HG03095 (cell line): Measurements from ENCODE around the gene GPC1.

Experiments
- ATAC-seq: cut with Tn5 transposase; IDR thresholded peaks from one replicate; pipeline ENCODE4 v1.9.1; 2021; ENCODE audit warnings: moderate library complexity; ENCODE audit not compliant: unreplicated experiment

Gene GPC1

DNA sequence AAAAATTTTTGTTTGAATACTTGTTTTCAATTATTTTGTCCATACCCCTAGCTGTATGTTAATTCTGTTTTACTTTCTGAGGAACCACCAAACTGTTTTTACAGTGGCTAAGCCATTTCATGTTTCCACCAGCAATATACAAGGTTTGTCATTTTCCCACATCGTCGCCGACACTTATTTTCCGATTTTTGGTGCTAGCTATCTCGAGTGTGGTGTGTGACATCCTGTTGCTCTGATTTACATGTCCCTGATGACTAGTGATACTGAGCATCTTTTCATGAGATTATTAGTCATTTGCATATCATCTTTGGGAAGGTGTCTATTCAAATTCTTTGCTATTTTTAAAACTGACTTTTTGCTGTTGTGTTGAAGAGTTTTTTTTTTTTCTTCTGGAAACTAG lies 7.2 kb upstream of the GPC1 start:
- ATAC-seq, result no peak

DNA sequence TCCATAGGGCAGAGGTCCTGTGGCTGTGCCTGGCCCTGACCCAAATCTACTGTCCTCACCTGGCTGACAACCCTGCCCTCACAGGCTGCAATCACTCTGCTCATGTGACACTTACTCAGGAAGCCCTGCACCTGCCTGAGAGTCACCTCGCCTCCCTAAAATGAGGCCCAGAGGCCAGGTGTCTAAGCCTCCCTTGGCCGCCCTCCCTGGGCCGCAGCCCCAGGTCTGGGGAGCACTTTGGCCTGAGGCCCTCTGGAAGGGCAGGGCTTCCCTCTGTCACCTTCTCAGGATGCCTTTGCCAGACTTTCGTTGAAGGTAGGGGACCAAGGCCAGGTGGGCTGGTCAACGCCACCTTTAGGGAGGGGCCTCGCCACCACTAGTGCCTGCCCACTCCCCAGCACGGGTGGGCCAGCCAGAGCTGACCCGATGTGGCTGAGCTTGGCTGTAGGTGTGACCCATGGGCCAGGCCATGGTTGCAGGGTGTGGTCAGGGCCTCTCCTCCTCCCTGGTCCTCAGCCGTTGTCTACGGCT lies 6.1 kb upstream of the GPC1 start:
- ATAC-seq, result no peak

DNA sequence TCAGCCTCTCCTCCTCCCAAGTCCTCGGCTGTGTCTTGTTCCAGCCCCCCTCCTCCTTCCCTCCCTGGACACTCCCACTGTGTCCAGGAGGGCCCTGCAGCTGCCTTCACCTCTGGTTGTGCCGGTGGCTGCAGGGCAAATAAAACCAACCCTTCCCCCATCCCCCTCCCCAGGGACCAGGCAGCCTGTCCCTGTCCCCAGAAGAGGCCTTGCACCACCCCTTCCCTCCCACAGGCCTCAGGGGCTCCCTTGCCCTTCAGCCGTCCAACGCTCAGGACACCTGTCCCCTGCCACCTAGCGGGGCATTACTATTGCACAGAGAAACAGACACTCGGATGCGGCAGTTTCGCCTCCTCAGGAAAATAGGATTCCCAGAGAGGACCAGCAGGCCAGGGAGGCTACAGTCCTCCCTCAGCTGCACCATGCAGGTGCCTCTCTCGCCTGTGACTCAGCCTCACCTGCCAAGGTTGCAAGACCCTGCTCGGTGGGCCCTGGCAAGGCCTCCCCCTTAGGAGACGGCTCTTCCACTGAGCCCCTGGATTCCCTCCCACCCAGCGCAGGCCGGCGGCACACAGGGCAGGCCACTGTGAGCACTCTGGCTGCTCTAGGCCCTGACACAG lies 5.5 kb upstream of the GPC1 start:
- ATAC-seq, result no peak

DNA sequence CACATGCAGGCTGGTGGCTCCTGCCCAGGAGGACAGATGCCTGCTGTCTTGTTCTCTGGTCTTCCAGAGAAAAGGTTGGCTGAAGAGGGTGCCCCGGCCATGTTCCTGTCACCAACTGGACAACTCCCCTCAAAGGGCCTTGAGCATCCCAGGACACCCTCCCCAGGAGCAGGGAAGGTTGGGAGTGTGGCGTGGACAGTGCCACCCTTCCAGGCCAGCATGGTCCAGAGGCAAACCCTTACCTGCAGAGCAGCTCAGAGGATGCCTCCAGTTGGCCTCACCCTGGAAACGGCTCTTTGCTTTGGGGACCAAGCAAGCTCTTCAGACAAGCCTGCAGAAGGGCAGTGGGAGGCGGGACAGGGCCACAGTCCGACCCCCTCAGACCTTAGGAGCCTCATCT lies 4.9 kb upstream of the GPC1 start:
- ATAC-seq, result no peak

DNA sequence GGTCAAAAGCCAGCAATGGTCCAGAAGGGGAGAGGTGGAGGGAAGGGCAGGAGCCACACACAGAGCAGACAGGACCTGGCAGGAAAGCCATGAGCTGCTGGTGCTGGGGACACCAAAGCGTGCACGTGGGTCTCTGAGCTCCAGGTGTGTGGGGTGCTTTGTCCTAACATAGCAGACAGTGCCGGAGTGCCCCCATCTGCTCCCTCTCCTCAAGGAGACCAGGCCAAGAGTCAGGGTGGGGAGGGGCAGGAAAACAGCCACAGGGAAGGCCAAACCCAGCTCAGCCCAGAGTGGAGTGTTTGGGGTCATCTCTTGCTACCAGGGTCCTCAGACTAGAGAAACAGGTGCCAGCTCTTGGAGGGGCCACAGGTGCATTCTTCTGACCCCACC lies 4.2 kb upstream of the GPC1 start:
- ATAC-seq, result no peak

DNA sequence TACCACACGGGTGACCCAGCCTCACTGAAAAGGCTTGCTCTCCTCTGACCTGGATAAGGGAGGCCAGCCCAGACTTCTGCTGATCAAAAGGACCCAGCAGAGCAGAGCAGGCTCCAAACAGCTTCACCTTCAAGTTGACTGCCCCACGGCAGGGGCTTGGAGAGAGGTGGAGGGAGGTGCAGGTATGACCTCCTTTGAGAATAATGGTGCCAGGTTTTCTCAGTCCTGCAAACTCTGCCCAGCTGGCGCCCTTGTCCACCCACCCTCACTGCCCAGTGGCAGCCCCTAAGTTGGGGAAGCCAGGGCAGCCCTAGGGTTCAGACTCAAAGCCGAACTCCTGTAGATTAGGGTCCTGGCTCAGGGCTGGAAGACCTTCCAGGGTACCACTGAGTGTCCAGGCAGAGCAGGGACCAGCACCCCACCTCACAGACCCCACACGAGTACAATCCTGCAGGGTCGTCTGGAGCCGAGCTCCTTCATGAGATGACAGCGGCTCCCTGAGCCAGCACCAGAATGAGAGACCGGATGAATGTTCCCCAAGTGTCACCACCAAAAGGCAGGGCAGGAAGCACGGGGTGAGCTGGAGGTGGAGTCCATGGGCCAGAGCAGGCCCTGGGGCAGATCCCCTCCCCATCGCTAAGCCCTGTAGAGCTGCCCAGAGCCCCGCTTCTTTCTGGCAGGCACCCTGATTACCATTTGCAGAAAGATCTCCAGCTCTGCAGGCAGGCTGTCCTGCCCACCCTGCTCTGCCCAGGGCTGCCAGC lies 3.6 kb upstream of the GPC1 start:
- no peak for ATAC-seq

DNA sequence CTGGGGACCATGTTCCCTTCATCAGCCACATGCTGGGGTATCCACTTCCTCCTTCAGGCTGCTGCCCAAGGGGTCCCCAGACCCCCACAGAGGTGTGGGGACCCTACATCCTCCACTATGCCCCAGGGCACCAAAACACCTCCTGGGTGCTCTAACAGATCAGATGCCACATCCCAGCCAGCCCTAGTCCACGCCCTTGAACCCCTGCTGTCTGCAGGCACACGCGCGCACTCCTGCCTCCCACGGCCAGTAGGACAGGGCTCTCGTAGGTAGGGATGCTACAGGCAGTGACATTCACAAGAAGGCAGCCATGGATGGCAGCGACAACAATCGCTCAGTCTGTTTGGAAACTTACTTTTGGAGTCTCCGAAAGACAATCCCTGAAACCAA lies 3.0 kb upstream of the GPC1 start:
- no peak for ATAC-seq

DNA sequence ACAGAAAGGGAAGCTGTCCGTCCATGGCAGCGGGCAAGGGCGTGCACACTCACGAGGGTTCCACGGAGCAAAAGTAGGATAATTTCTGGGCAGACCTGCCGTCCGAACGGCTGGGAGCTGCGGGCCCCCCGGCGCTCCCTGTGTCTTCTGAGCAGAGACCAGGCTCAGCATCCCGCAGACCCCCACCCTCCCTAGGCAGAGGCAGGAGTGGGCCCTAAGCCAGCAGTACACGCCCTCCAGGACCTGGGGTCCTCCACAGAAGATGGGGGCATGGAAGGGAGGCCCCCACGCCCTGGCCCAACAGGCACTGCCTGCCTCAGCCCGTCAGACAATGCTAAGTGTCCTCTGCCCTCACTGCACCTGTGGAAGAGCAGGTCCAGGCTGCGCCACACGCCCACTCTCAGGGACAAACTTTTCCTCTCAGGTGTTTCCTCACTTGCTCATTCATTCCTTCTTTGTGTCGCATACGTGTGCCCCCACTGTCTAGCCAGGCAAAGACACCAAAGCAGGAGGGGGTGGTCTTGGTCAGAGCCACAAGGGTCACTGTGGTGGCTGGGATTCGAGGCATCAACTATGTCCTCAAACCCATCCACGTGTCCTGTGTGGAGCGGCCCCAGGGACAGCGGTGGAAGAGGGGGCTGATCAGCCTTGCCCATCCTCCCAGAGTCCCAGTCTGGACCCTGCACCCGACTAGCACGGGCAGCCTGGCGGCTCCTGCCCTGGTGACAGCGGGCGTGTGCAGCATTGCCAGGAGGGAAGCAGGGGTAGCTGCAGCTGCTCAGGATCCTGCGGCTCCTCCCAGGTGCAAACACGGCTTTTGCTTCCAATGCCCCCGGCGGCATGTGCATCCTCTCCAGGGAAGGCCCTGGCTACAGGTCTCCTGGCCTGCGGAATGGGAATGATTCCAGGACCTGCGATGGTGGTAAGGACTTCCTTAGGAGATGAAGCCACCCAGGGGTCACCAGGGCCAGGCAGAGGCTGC lies 2.4 kb upstream of the GPC1 start:
- no peak for ATAC-seq

DNA sequence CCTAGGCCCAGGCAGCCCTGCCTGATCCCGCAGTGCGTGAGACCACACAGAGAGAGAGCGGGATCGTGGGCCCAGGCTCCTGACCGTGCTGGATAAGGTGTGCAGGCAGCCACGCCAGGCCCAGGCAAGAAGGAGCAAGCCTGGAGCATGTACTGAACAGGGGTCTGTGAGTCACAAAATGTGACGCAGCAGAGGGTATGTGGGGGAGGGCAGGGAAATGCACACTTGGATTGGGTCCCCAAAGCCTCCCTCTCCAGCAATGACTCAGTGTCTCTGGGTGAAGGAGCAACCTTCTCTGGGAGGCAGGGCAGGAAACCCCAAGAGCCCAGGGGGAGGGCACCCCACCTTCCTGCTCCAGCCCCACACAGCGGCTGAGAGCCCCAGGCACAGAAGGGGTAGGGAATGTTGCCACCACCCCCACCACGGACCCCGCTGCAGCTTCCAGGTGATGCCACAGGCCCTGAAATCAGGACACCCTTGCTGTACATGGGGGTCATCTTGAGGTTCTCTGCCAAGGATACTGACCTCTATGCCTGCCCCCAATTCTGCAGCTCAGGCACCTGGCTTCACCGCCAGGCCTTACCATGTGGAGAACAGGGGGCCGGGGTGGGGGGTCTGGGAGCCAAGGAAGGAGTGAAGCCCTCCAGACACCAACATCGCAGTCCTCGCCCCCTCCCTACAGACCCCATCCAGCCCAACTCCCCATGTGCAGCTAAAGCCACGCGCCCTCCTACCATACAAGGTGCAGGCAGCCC lies 1.3 kb upstream of the GPC1 start:
- ATAC-seq, result no peak

DNA sequence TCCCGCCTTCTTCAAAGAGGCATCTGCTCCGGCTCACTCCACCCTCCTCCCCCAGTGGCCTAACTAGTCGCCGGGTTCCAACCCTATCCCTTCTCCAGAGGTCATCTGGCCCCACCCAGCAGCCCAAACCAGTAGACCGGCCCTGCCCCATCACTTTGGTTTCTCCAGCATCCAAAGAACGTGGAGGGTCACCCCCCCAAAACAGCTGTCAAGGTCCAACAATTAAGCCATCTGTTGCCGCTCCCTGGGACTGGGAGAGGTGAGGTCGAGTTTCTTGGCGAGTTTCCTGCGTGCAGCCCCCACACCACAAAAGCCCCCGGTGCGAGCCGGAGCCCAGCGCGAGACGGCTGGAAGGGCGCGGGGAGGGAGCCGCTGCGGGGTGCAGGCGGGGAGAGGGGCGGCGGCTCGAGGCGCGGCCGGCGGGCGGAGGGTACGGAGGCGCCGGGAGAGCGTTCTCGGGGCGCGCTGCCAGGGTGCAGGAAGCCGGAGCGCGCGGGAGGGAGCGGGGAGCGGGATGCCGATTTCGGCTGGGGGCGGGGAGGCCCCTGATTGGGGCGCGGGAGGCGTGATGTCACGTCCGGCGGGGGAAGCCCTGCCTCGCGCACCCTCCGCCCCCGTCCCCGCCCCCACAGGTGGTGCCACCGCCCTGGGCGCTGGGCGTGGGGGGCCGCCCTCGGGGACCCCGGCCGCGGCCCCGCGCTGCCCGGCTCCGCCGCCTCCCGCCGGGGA lies 571 bp upstream of the GPC1 start:
- no peak for ATAC-seq

DNA sequence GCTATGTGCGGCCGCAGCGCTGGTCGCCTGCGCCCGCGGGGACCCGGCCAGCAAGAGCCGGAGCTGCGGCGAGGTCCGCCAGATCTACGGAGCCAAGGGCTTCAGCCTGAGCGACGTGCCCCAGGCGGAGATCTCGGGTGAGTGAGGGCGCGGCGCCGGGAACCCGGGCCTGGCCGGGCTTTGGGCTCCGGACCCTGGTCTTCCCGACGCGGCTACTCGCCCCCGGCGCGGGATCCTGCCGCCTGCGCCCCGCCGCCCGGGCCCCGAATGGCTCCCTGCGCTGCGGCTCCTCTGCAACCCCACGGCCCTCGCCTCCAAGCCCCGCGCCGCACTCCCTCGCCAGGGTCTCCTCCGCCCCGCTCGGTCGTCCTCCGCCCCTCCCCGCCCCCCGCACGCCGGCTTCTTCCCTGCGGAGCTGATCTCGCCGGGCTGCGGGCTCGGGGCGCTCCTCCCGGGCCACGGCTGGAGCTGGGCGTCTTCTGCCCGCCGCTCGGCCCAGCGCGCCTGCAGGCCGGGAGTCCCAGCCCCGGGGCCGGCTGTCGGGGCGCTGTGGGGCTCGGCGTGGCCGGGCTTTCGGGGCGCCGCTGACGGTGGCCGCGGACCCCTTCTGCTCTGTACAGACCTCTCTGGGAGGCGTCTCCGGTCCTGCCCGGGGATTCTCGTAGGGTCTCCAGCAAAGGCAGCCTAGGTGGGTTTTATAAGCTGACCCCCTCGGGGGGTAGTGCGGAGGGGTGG lies 652 bp downstream of the GPC1 start:
- ATAC-seq, result no peak

DNA sequence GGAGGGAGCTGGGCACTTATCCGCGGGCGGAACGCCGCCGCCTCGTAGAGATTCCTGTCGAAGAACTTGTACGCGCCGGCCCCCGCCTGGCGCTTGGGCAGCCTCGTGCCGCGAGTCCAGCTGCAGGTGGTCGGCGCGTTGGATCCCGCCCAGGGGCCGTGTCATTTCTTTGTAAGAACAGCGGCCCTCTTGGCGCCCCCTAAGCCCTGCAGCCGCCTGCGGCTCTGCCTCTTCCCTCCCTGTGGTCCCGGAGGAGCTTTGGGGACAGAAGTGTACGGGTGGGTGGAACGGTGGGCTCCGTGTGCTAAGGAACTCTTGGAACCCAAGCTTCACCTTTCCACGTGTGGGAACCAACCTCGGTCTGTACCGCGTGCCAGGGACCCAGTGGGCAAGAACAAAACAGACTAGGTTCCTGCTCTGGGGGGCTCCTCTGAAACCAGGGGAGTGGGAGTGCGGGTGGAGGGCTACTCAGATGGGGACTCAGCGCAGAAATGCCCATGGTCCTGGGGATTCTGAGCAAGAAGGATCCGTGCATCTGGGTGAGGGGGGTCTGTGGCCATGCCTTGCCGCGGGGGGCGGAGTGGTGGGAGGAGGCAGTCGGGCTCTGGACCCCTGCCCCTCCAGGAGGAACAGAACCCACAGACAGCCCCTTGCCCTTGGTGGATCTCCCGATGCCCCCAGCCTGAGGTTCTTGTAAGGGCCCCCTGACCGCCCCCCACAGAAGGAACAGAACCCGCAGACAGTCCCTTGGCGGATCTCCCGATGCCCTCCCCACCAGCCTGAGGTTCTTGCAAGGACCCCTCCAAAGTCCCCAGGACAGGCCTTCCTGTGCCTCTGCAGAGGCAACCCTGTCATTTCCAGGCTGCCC lies 1.5 kb downstream of the GPC1 start:
- no peak for ATAC-seq

DNA sequence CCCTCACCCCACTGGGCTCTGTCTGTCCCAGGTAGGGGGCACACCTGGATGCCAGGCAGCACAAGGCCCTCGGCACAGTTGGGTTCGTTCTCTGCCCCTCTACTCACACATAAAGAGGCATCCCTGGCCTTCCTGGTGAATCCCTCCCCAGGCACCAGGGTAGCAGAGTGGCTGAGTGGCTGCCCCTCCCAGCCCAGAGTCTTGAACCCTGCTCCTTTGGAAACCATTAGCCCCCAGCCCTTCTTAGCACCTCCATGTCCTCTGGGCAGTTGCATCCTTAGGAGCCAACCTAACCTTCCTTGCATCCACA lies 2.0 kb downstream of the GPC1 start:
- ATAC-seq, result no peak

DNA sequence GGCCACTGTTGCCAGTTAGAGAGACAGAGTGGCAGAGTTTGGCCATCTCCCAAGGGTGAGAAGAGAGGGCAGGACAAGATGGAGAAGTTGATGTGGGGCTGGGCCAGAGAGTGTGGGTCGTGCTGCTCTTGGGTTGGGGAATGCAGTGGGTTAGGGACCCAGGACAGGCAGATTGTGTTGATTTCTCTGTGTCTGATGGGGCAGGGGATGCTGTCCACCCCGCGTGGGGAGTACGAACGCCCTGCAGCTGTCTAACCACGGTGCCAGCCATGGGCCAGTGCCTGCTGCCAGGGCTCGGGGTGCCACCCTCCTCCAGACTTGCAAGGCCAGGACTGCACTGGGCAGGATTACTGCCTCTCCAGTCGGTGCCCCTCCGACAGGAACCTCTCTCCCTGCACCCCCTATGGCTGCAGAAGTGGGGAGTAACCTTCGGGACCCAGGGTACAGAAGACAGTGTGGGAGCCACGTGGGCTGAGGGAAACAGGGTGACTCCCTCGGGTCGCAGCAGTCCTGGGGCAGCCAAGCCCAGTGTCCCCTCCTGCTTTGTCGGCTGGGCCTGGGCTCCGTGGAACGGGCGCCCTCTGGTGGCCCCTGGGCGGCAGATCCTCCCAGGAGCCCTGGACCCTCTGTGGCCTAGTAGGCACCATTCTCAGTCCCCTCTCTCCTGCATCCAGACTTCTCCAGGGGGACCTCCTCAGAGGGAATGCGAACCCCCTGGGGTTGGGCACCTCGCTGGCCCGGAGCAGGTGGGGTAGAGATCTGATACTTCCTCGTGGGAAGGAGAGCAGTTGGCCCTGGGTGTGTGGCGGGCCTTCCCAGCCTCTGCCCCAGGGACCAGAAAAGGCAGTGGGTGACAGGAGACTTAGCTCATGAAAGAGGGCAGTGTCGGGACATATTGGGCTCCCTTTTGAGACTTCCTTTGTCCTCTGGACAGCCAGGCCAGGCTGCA lies 2.7 kb downstream of the GPC1 start:
- ATAC-seq, result no peak

DNA sequence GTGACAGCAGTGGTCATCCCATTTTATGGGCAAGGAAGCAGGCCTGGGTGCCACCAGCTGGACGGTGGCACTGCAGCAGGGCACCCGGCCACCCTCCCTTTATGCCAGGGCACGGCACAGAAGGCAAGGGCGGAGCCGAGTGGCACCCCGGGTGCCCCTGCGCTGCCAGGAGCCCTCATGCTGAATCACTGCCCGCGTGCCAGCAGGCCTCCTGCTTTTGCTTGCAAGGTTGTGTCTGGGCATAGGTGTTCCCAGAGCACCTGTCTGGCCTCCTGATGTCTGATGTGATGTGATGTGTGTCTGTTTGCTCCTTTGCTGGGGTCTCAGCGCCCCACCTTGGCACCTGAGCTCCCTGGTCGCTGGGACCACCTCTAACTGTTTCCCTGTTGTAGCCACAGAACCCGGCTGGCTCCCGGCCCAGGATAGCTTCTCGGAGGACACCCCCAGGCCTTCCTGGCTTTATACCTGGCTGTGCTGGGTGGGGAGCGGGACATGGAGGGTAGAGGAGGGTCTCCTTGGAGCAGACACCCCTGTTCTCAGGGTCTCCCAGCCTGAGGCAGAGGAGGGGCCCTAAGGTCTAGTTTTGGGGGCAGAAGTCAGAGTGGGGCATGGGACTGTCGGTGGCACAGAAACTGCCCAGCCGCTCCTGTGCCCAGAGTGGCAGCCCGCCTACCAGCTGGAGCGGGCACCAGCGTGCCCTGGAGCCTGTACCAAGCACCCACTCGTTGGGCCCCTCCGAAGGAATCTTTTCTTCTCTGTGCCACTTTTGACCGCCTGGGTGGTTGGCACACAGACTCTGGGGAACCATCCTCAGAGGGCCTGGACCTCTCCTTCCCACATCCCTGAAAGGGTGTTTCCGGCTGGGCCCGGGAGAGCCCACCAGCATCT lies 3.6 kb downstream of the GPC1 start:
- ATAC-seq, result no peak

DNA sequence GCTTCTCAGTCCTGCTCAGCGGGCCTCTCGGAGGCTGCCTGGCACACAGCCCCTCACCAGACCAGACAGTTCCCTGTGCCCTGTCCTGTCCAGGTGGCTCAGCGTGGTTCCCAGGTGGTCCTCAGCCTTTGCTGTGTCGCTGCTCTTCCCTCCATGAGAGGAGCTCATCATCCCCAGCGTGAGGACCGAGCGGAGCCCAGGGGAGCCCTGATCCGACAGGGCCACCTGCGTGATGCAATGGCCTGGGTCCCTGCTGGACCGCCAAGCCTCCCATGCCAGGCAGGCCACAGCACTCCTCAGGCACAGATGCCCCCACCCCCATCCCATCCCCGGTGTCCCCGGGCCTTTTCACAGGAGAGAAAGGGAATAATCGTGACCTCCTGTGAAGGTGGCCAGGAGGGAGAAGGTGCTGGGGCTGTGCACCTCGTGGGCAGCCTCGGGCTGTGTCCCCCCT lies 4.3 kb downstream of the GPC1 start:
- ATAC-seq, result no peak
